Activated naive CD4-positive, alpha-beta T cell treated with anti-CD3 and anti-CD28 coated beads, Interleukin-2, amount 50 U/mL, for 16 hours (primary cell): Measurements from ENCODE around the gene SLX4IP.

ENCODE experiments used
- DNase-seq: peaks from one replicate; pipeline ENCODE4 v3.0.0-alpha.2; 2020

Gene SLX4IP

GRCh38 chr20:10670501-10671220 is 235.6 kb downstream of the SLX4IP start:
- no peak for DNase-seq

- no peak for DNase-seq
Observed at GRCh38 chr20:10671221-10671918, 236.3 kb downstream of the SLX4IP start.

- no peak for DNase-seq
Observed at GRCh38 chr20:10671919-10672623, 237.0 kb downstream of the SLX4IP start.

GRCh38 chr20:10672624-10673127 is 237.6 kb downstream of the SLX4IP start:
- peak; percentile 38 for DNase-seq

- DNase-seq: no peak
Observed at GRCh38 chr20:10673176-10673841, 238.2 kb downstream of the SLX4IP start.

GRCh38 chr20:10673842-10674683 is 239.0 kb downstream of the SLX4IP start, which contains the start of gene JAG1:
Gene JAG1, minus strand, starts transcription at chr20:10673999. Its CDS starts 469 bp downstream, at chr20:10673530.
- peak; percentile 24 for DNase-seq

GRCh38 chr20:10674684-10675449 is 239.8 kb downstream of the SLX4IP start:
- no peak for DNase-seq

GRCh38 chr20:10675450-10675848 is 240.3 kb downstream of the SLX4IP start:
- DNase-seq: no peak

- no peak for DNase-seq
Observed at GRCh38 chr20:10676518-10676917, 241.4 kb downstream of the SLX4IP start.
